ENCODE data around the gene VEGFA.
A peak's percentile ranks its signal among the peaks of the same experiment; 100 is the strongest.

The VEGFA gene

DNA sequence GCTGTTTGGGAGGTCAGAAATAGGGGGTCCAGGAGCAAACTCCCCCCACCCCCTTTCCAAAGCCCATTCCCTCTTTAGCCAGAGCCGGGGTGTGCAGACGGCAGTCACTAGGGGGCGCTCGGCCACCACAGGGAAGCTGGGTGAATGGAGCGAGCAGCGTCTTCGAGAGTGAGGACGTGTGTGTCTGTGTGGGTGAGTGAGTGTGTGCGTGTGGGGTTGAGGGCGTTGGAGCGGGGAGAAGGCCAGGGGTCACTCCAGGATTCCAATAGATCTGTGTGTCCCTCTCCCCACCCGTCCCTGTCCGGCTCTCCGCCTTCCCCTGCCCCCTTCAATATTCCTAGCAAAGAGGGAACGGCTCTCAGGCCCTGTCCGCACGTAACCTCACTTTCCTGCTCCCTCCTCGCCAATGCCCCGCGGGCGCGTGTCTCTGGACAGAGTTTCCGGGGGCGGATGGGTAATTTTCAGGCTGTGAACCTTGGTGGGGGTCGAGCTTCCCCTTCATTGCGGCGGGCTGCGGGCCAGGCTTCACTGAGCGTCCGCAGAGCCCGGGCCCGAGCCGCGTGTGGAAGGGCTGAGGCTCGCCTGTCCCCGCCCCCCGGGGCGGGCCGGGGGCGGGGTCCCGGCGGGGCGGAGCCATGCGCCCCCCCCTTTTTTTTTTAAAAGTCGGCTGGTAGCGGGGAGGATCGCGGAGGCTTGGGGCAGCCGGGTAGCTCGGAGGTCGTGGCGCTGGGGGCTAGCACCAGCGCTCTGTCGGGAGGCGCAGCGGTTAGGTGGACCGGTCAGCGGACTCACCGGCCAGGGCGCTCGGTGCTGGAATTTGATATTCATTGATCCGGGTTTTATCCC, at the start of gene VEGFA:
Gene VEGFA (plus strand): TSS at position 686 of the 846 bp plus-strand sequence.
- peak; percentile 93 for DNase-seq

DNA sequence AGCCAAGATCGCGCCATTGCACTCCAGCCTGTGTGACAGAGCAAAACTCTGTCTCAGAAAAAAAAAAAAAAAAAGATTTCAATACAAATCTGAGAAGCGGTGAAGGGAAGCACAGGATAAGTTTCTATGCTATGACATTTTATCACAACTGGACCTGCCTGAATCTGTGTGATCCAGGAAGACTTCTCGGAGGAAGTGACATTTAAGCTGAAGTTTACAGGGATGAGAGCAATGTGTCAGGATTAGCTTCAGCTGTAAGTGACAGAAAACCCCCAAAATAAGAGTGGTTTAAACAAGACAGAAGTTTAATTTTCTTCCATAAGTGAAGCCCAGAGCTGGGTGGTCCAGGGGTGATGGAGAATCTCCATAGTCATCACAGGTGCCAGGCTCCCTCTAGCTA, 49.0 kb upstream of the VEGFA start:
- DNase-seq = no peak

DNA sequence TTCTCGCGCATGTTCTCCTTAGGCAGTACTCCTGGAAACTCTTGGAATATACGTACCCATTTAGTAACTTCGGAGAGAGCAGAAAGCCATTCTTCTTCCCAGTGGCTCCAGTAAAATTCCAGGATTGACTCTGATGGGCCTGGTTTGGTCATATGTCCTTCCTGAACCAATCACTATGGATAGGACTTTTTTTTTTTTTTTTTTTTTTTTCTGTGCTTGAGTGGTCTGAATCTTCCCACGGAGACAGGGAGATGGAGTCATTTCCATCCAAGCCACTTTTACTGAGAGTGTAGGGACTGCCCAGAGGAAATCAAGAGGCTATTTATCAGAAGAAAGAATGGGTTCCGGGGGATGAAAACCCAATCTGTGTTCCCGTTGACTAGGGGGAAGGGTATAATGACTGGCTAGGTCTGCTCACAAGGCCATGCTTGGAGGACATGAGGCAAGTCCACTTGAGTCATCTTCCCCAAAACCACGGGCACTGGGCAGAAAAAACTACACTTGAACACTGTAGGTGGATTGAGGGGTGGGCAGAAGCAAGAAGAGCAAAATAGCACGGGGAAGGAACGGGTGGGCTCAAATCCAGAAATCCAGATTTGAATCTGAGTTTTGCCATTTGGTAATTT, 47.0 kb upstream of the VEGFA start:
- DNase-seq = no peak

DNA sequence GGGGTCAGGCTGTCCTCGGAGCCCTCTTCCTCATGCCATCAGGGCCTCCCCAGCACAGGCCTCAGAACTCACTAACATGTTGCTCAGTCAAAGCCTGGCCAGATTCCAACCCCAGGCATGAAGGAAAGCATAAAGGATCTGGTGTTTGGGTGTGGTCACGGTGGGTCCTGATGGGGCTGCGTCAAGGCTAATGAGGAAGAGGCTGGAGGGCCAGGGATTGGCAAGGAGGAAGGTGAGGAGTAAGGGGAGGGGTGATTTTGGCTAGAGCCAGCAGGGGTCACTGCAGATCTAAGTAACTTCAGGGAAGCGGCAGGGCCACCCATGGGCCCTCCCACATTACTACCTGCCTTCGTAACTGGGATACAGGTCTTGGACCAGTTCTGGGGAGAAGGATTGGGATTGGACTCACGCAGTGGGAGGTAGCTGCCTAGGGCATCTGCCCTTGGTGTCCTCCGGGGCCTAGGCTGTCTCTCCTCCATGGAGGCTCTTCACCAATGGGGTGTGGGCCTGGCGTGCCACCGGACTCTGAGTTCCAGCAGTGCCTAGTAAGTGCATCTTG, 46.2 kb upstream of the VEGFA start:
- DNase-seq = peak; percentile 80 to 86

DNA sequence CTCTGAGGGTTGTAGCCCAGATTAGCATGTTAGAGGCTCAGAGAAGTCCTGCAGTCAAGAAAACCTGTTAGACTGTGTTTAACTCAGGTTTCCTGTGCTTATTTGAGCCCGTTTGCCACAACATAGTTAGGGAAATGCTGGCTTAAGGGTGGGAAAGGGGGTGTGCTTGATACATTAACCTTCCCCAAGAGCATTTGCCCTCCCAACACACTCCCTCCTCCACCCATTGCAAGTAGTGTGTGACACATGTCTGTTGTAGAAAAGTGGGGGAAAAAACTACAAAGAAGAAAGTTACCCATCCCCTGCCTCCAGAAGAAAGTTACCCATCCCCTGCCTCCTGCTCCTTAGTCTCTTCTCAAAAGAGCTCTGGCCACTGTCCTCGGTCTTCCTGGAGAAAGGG, 45.7 kb upstream of the VEGFA start:
- DNase-seq = peak in 1 of 2 experiments; percentile 9

DNA sequence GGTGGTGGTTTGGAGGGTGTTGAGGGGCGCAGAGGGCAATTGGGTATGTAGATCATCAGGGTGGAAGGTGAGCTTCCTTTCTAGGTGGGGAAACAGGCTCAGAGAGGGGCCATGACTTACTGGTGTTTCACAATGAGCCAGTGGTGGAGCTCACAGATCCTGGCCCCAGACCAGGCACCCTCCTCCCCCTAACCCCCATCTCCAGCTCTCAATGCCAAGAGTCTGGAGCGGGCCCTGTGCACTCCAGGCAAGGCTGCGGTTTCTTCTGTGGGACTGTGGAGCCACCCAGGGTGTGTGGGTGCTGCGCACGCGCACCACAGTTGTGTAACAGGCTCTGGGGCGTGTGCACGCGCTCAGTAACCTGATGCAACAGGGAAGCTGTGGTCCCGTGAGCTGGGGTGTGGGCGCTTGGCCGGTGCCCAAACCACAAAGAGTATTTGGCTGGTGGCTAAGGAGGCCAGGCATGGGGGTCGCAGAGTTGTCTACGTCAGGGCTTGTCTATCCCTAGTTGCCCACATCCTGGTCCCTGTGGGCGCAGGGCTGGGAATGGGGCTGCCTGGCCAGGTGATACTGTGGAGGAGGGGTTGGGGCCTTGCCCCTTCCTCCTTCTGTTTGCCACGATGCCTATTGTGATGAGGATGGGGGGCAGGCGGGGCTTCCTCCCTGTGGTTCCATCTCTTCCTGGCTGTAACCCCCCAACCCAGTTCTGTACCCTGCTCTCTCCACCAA, 44.9 kb upstream of the VEGFA start:
- DNase-seq = peak; percentile 82 to 85

DNA sequence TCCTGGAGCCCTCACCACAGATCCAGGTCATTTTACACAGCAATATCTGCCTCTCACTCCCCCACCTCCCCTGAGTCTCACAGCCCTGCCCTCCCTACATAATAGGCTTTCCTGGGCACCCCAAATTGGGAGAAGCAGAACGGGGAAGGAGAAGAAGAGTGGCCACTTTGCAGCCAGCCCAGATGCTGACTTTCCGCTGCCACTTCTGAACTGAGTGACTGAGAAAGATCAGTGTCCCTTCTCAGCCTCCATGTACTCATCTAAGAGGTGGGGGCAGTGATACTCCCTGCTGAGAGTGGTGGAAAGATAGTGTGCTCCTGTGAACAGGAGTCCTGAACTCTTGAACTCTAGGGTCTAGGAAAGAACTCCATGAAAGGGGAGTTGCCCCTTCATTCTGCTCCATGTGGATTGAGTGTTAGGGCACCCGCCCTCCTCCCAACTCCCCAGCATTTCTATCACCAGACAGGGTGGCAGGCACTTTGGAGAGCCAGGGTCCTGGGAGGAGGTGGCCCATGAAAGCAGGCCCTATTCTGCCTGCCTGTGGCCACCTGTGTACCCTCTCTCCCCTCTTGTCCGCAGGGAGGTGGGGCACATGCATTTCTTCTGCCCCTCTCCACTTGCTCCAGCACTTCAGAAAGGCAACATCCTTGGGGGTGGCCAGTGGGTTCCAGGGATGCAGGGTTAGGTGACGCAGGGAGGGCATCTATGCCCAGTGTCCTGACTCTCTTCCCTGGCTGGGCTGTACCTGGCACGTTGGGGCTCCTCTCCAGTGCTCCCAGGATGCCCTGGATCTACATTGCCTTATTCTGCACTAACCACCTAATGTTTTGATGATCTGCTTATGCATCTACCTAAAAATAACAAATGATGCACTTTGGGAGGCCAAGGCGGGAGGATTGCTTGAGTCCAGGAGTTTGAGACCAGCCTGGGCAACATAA, 44.1 kb upstream of the VEGFA start:
- DNase-seq = no peak

DNA sequence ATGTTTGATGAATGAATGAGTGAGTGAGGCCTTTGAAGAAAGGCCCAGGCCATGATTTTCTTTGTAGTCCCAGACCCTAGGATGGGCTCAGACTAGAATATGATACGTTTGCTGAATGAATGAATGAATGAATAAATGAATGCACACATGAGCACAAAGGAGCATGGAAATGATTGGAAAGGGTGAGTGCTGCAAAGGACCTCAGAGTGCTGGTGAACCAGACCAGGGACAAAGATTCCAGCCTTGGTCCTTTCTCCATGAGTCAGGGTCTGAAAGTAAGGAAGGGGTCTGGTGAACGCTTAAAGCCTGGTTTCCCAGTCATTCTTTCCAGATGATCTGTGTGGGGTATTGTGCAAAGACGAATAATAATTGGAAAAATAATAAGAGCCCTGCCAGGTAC, 42.4 kb upstream of the VEGFA start:
- DNase-seq = no peak

DNA sequence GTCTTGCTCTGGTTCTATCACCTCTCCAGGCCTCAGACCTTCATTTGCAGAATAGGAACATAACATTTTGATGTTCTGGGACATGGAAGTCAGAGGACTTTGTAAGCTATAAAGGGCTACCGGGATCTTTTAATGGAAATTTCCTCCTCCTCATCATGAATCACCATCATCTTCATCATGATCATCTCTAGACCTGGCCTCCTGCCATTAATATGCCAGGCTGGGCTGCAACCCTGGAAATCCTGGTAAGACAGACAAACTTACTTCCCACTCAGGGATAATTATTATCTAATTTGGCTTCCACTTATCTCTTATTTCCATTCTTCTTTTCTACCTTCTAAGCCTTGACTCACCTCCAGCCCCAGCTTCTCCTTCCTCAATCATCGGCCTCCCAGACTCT, 41.4 kb upstream of the VEGFA start:
- no peak for DNase-seq

DNA sequence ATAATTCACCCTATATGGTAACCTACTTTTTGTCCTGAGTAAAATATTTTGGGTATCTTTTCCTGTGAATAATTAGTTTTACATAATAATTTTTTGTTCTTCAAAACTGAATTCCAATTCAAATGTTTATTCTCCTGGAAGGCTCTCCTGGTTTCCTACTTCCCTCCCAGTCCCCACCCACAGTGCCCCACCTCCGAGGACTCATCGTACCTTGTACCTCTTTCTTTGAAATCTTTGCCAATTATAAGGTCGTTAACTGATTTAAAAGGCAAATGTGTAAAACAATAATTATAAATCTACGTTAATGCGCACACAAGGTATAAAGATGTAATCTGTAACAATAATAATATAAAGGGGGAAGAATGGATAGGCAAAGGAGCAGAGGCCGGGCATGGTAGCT, 40.5 kb upstream of the VEGFA start:
- DNase-seq = no peak

DNA sequence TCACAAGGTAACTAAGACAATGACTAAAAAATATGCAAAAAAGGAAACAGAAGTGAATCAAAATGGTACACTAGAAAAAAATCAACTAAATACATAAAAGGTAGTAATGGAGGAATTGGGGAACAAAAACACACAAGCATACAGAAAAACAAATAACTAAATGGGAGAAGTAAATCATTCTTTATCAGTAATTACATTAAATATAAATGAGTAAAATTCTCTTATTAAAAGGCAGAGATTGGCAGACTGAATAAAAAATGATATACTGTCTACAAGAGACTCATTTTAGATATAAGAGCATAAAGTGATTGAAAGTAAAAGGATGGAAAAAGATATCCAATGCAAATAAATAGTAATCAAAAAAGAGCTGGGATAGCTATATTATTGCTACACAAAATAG, 39.4 kb upstream of the VEGFA start:
- no peak for DNase-seq

DNA sequence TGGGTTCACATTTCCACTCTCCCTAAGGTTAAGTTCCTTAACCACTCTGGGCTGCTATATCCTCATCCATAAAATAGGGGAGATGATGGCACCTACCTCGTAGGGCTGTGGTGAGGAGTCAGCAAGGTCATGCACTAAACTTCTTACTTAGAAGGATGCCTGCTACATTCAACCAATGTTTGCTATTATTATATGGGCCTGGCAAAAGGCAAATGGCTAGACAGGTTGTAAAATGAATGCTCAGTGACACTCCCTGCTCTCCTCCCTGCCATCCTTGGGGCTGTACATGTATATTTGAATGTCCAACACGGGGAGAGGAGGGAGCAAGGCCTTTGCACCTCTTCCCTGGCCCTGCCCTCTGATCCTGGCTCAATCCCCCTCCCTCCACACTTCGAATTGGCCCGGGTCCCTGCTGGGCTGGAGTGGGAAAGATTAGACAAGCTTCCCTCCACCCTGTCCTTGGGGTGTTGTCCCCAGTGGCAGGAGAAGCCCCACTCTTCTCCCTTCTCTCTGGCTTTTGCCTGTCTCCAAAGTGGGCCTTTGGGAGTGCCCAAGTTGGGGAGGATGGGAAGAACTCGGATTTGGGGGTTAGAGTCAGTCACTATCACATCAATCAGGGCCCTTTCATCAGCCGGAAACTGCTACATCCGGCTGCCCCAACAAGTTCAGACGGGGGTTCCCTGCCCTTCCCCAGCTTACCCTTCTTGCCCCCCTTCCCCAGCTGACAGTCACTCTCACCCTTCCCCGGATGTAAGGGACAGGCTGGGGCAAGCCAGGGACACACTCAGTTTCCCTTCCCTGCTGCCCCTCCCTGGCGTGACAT, 36.3 kb upstream of the VEGFA start:
- peak; percentile 42 to 44 for DNase-seq

DNA sequence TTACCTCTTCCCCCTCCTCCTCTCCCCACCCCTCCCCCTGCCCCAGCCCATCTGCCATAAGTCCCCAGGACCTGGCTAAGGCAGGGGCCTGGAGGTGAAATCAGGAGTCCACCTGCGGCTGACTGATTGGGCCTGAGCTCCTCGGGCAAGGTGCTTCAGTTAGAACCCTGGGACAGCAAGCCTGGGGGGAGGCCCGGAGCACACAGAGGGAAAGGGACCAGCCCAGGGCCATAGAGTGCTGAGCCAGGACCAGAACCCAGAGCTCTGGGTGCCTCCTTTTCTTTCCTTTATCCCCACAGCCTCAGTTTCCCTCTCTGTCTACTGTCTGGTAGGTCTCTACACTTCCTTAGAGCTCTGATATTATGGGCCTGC, 35.7 kb upstream of the VEGFA start:
- no peak for DNase-seq

DNA sequence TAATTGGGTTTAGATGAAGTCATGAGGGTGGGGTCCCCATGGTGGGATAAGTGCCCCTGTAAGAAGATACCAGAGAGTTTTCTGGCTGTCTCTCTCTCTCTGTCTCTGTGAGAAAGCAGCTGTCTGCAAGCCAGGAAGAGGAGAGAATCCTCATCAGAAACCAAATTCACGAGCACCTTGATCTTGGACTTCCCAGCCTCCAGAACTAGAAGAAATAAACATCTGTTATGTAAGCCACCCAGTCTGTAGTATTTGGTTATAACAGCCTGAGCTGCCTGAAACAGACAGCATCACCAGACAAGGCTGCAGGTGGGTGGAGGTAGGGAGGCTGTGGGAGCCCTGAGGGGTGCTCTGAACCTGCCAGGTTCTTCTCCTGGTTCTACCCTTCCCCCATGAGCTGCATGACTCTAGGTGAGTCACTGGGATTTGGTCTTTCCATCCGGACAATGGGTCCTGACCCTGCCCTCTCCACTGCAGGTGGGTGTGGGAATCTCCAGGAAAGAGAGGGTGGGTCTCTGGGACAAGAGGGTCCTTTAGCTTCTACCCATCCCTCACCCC, 34.3 kb upstream of the VEGFA start:
- DNase-seq = no peak

DNA sequence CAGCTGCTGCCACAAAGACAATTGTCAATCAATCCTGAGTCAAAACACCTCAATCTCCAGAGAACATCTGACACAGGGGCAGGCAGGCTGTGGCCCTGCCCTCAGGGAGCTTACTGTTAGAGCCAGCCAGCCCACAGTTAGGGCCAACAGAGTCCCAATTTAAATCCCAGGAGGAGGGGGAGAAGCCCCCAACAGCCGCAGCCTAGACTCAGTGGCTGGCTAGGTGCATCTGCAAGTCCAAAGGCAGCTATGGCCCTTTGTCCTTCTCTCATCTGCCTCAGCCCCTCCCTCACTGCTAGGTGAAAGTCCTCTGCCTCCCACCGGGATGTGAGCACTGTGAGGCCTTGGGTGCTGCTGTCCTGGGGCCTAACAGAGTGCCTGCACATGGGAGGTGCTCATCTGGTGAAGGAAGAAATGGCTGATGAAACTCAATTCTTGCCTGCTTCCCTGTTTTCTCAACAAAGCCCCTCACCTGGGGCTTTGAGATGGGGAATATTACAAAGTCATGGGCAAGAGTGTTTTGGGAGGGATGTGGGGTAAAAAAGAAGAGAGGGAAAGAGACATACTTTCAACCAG, 33.7 kb upstream of the VEGFA start:
- no peak for DNase-seq

DNA sequence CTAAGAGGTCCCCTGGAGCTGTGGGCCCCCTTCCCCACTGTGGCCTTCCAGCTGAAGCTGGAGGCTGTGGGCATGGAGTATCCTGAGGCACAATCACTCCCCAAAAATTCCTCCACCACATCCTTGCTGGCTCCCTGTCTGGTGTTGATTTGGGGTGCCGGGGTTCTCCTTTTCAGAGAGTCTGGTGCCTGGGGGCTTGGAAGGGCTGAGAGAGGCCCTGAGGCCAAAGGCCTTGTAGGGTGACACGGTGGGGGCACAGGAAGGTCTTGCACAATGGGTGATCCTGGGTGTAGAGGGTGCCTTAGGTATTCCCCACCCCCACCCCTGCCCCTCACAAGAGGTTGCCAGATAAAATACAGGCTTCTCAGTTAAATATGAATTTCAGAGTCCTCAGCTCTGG, 33.2 kb upstream of the VEGFA start:
- no peak for DNase-seq

DNA sequence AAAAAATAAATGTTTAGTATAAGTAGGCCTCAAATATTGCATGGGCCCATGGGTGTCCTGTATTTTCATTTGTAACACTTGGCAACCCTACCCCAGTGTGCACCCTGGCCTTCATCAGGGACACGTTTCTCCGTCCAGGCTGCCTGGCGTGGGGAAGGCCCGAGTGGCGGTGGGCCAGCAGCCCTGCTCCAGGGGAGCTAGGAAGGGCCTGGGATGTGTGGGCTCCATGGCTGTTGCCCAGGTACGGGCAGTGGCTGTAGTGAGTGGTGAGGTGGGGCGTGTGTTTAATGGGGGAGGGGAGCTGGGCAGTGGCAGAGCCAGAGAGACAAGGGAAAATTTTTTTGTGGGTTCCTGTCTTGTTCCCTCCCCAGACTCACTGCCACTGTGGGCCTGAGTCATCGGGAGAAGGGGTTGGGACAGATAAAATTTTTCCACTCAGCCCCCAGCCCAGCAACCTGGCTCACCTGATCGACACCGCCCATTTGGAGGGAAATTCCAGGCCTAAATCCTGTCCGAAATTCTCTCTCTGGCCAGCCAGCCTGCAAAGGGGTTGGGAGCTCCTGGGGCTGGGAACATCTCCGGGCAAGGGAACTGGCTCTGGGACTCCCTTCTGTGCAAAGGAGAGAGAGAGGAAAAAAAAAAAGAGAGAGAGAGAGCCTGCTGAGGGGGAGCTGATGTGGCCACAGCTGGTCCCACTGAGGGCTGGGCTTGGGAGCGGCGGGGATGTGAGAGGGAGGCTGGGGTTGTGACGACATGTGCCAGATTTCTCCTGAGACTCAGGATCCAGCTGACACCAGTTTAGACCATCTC, 32.5 kb upstream of the VEGFA start:
- DNase-seq = no peak

DNA sequence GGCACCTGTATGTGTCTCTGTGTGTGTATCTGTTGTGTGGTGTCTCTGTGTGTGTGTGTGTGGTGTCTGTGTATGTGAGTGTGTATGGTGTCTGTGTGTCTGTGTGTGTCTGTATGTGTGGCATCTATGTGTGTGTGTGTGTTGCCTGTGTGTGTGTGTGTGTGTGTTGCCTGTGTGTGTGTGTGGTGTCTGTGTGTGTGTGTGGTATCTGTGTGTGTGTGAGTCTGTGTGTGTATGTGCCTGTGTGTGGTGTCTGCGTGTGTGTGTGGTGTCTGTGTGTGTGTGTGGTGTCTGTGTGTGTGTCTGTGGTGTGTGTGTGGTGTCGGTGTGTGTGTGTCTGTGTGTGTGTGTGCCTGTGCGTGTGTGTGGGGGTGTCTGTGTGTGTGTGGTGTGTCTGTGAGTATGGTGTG, 31.7 kb upstream of the VEGFA start:
- DNase-seq = no peak

DNA sequence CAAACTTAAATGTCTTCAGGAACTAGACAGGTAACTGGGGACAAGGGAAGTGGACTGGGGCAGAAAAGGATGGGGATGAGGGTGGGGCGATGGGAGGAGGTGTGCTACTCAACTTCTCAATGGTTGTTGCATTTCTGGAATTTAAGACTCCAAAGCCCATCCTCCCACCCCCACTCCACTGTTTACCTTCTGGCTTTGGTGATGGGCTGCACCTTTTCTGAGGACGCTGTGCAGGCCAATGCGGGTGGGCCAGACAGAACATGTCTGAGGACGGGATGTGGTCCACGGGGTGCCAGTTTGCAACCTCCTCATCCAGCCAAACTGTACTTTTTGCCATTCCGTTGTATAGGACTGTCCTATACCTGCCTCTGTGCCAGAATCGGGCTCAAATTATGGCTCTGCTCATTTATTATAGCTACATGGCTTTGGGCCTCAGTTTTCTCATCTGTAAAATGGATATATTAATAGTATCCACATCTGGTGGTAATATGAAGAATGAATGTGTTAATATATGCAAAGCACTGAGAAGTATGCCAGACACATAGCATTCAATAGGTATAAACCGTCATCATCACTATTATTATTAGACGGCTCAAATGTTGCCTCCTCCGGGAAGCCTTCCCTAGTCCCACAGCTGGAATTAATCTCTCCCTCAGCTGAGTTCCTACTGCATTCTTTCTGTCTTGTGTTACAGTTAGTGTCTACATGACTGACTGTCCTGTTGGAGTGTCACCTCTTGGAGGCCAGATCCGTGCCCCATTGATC, 31.0 kb upstream of the VEGFA start:
- DNase-seq = no peak

Measured in activated CD4-positive, alpha-beta T cell treated with anti-CD3 and anti-CD28 coated beads, Interleukin-2, amount 50 U/mL, for 48 hours (primary cell).